Measurements from ENCODE around the gene ERAP2.

- TF ChIP-seq POLR2A (IDR thresholded peaks at IDR 0.05; ENCODE audit: low read depth, low read length): no peak
- no peak for TF ChIP-seq POLR2AphosphoS5 (IDR thresholded peaks at IDR 0.05; ENCODE audit: low read depth, low read length)
- no peak for TF ChIP-seq SPI1 (IDR thresholded peaks at IDR 0.05; ENCODE audit: low read depth, low read length)
- no peak for TF ChIP-seq TAF1 (IDR thresholded peaks at IDR 0.05; ENCODE audit: low read depth, low read length)
Measured at GRCh38 chr5:96920744-96921355, 44.5 kb downstream of the ERAP2 start.

Data from GM12891 (cell line).